Esophagus squamous epithelium (tissue), 4 donors: ENCODE results near the gene SNX10.

ENCODE experiments used
- POLR2A ChIP-seq, 4 donors: fragments of 450-650 bp; IDR thresholded peaks; one replicate each; pipeline ENCODE4 v1.6.1; 2017; ENCODE audit warnings: antibody characterized with exemption in 4 of 4, mild to moderate bottlenecking in 4 of 4, moderate library complexity in 3 of 4
- TF ChIP-seq, protein P1 (sequence below), 6 experiments: fragments of 450-650 bp in 4 of 6; fragments of 200-600 bp in 2 of 6; sonication (generic) in 2 of 6; IDR thresholded peaks; one replicate each; pipeline ENCODE4 v1.5.1; 2016 to 2019; ENCODE audit warnings: antibody characterized with exemption in 6 of 6, mild to moderate bottlenecking in 4 of 6, moderate library complexity in 4 of 6

DNA sequence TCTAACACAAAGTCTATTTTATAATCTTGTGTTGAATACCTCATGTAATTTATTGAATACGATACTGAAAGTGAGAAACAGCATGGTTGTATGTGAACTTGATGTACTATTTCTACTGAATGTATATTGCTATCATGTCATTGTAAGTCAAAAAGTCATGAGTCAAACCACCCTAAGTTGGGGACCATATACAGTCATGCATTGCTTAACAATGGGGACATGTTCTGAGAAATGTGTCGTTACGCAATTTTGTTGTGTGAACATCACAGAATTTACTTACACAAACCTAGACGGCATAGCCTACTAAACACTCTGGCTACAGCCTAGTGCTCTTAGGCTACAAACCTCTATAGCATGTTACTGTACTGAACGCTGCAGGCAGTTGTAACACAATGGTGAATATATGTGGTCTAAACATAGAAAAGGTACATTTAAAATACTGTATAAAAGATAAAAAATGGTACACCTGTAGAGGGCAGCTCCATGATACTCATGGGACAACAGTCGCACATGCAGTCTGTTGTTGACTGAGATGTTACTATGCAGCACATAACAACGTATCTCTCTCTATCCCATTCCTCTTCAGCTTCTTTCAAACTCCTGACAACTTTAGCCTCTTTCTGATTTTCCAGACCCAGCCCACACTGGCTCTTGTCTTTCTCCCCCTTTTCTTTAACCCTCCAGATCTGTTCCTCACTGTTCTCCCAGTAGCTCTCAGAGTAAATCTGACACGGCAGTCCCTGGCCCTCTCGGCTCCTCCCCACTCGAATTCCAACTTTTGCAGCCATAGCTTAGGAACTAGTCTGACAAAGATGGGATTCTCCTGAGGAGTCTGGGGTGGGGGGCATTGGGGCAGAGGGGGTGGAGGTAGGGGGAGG, 90.1 kb downstream of the SNX10 start:
- TF ChIP-seq, protein P1, sequence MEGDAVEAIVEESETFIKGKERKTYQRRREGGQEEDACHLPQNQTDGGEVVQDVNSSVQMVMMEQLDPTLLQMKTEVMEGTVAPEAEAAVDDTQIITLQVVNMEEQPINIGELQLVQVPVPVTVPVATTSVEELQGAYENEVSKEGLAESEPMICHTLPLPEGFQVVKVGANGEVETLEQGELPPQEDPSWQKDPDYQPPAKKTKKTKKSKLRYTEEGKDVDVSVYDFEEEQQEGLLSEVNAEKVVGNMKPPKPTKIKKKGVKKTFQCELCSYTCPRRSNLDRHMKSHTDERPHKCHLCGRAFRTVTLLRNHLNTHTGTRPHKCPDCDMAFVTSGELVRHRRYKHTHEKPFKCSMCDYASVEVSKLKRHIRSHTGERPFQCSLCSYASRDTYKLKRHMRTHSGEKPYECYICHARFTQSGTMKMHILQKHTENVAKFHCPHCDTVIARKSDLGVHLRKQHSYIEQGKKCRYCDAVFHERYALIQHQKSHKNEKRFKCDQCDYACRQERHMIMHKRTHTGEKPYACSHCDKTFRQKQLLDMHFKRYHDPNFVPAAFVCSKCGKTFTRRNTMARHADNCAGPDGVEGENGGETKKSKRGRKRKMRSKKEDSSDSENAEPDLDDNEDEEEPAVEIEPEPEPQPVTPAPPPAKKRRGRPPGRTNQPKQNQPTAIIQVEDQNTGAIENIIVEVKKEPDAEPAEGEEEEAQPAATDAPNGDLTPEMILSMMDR (IDR thresholded peaks at IDR 0.05): no peak
- TF ChIP-seq POLR2A (IDR thresholded peaks at IDR 0.05): no peak
